Hematopoietic multipotent progenitor cell treated with erythropoietin and hydrocortisone succinate and interleukin-3 and kit ligand, for 4 days (in vitro differentiated cells): ENCODE data around the gene SCML2.
"Not testable (repeated sequence)": the region's sequence is repeated elsewhere in the genome, so short reads cannot be mapped to it uniquely, and the experiment has no call there.

Source experiments
- DNase-seq: peaks from one replicate; pipeline ENCODE4 v3.0.0-alpha.2; 2015

The SCML2 gene

DNA sequence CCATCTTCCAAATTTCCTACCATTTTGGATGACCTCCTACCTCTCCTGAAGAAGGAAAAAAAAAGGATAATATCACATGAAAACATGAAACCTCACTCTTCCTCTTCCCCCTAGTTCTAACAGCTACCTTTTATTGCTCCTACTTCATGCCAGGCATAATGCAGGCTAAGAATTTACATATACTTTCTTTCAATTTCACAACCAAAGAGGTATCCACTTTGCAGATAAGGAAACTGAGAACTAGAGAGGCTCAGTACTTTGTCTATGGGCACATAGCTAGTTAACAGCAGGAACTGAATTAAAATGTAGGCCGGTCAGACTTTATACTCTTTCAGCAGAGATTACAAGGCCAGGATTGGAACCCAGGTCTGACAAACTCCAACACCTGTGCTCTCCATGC is 99.4 kb downstream of the SCML2 start:
- DNase-seq: no peak

- DNase-seq: no peak
Measured at GRCh38 chrX:18252644-18253359, 101.7 kb downstream of the SCML2 start.

DNA sequence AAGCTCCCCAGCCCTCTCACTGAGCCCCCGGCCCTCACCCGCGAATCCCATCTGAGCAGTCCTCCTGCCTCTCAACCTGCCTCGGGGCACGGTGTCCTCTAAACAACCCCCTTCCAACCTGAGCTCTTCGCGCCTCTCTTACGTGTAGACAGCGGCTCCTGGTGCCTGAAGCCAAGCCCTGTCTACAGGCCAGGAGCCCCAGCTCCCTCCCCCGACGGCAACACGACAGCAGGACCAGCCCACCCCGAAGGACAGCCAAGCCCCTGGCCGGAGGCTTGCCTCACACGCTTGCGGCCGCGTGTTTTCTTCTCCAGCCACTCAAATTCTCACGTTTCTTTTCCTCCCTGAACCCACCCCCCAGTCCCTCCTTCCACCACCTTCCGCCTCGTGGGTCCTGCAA is 124.8 kb downstream of the SCML2 start:
- not testable (repeated sequence) for DNase-seq

DNA sequence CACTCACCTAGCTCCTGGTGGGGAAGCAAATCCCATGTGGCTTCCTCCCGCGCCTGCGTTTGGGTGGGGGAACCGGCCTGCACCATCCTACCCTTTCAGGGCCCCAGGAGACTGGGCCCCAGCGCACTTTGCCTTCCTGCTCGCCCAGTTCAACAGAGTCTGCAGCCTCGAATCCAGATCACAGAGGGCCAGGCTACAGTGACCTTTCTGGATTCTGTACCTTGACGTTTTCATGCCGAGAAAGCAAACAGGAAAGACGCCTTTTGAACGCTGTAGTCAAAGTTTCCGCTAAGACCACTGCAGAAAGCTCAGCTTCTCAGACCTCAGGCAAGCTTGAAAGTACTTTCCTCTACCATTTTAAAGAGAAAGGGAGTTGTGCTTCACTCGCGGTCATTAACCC is 126.4 kb downstream of the SCML2 start:
- DNase-seq: no peak

DNA sequence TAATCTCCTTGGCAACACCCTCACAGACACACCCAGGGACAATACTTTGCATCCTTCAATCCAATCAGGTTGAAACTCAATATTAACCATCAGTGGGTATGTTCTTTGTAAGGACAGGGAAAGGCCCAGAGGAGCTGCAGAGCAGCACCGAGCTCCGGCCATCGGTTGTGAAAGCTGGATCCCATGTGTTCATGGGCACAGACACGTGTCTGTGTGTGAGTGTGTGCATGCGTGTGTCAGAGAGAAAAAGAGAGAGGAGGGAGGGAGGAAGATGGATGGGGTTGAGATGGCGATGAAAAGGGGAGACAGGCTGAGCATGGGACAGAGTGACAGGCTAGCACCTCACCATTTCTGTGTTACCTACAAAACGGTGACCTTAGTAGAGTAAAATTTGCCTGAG is 127.0 kb downstream of the SCML2 start:
- DNase-seq: no peak

- no peak for DNase-seq
Measured at GRCh38 chrX:18220786-18221185, 133.7 kb downstream of the SCML2 start, which contains the start of gene BEND2. BEND2 (minus strand) TSS chrX:18220886; CDS start chrX:18220750, 136 bp downstream.

- DNase-seq: peak; percentile 41
Measured at GRCh38 chrX:18210470-18210869, 144.0 kb downstream of the SCML2 start.

DNA sequence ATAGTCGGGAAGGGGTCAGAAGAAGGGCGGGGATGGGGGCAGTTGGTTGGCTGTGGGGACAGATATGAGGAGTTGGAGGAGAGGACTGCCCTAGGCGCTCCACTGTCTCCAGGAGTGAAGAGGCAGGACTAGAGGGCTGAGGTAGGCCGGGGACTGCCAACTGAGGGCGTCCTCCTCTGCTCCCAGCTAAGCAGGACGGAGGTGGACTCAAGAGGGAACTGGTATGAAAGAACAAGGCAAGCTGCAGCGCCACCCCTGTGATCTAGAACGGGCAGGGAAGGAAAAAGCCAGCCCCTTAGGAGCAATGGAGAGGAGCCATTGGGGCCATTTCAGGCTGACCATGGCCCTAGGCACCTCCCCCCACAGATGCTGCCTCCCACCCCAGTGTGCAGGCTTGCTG is 147.8 kb downstream of the SCML2 start:
- DNase-seq: no peak

- no peak for DNase-seq
Measured at GRCh38 chrX:18203631-18204030, 150.9 kb downstream of the SCML2 start.

- DNase-seq: no peak
Measured at GRCh38 chrX:18194688-18195087, 159.8 kb downstream of the SCML2 start.
